Esophagus squamous epithelium (tissue), 4 donors: ENCODE measurements around the gene SYTL3.

Experiments
- CTCF ChIP-seq, 6 experiments: fragments of 450-650 bp in 4 of 6; fragments of 200-600 bp in 2 of 6; sonication (generic) in 2 of 6; IDR thresholded peaks; one replicate each; pipeline ENCODE4 v1.5.1; 2016 to 2019; ENCODE audit warnings: antibody characterized with exemption in 6 of 6, mild to moderate bottlenecking in 4 of 6, moderate library complexity in 4 of 6
- POLR2A ChIP-seq, 4 donors: fragments of 450-650 bp; IDR thresholded peaks; one replicate each; pipeline ENCODE4 v1.6.1; 2017; ENCODE audit warnings: antibody characterized with exemption in 4 of 4, mild to moderate bottlenecking in 4 of 4, moderate library complexity in 3 of 4

- no peak for TF ChIP-seq CTCF (IDR thresholded peaks at IDR 0.05)
- no peak for TF ChIP-seq POLR2A (IDR thresholded peaks at IDR 0.05)
These were observed 11.5 kb upstream of the SYTL3 start for GRCh38 chr6:158638324-158638854.
